22Rv1 (cell line): ENCODE results near the gene AP5B1.

Experiments
- H3K27ac ChIP-seq: fragments of 450-650 bp; 2 replicates; pipeline ENCODE4 v1.5.1; 2017
- CTCF ChIP-seq: fragments of 450-650 bp; IDR thresholded peaks from 2 replicates; pipeline ENCODE4 v1.5.1; 2017; ENCODE audit warnings: mild to moderate bottlenecking
- ZFX ChIP-seq: fragments of 450-650 bp; IDR thresholded peaks from 2 replicates; pipeline ENCODE4 v1.6.1; 2017; ENCODE audit warnings: antibody characterized with exemption, borderline replicate concordance

AP5B1 gene

GRCh38 chr11:65817312-65817834 is 36.6 kb upstream of the AP5B1 start:
- TF ChIP-seq ZFX (no peak), CTCF (no peak)
- H3K27ac ChIP-seq: peak overlapping the region; percentile 71

GRCh38 chr11:65816696-65817095 is 35.9 kb upstream of the AP5B1 start:
- H3K27ac ChIP-seq: no peak overlapping the region
- TF ChIP-seq ZFX (no peak), CTCF (no peak)

- no peak overlapping the region for H3K27ac ChIP-seq
Observed at GRCh38 chr11:65814986-65815565, 34.3 kb upstream of the AP5B1 start.

GRCh38 chr11:65814131-65814985 is 33.6 kb upstream of the AP5B1 start:
- TF ChIP-seq CTCF (no peak), ZFX (no peak)
- H3K27ac ChIP-seq: no peak overlapping the region

More at GRCh38 chr11:65814986-65815565, 34.3 kb upstream of the AP5B1 start:
- TF ChIP-seq ZFX (no peak), CTCF (no peak)

GRCh38 chr11:65811764-65812475 is 31.1 kb upstream of the AP5B1 start:
- TF ChIP-seq CTCF (no peak), ZFX (no peak)
- H3K27ac ChIP-seq: no peak overlapping the region

GRCh38 chr11:65810046-65810868 is 29.5 kb upstream of the AP5B1 start:
- H3K27ac ChIP-seq: no peak overlapping the region
- TF ChIP-seq CTCF (0 out of 2 replicates have a peak, but pooled peaks have one; percentile 12), ZFX (no peak)
